Testis (tissue), 2 donors: Measurements from ENCODE around the gene ENDOV.

Source experiments
- POLR2A ChIP-seq: fragments of 450-650 bp; IDR thresholded peaks from one replicate; pipeline ENCODE4 v1.6.1; 2017; ENCODE audit warnings: antibody characterized with exemption, mild to moderate bottlenecking, moderate library complexity
- TF ChIP-seq, protein P1 (sequence below), 3 experiments: fragments of 450-650 bp in 2 of 3; fragments of 200-600 bp in 1 of 3; sonication (generic) in 1 of 3; IDR thresholded peaks; one replicate each; pipeline ENCODE4 v1.5.1; 2016 to 2019; ENCODE audit warnings: antibody characterized with exemption in 3 of 3, mild to moderate bottlenecking in 2 of 3, moderate library complexity in 1 of 3

DNA sequence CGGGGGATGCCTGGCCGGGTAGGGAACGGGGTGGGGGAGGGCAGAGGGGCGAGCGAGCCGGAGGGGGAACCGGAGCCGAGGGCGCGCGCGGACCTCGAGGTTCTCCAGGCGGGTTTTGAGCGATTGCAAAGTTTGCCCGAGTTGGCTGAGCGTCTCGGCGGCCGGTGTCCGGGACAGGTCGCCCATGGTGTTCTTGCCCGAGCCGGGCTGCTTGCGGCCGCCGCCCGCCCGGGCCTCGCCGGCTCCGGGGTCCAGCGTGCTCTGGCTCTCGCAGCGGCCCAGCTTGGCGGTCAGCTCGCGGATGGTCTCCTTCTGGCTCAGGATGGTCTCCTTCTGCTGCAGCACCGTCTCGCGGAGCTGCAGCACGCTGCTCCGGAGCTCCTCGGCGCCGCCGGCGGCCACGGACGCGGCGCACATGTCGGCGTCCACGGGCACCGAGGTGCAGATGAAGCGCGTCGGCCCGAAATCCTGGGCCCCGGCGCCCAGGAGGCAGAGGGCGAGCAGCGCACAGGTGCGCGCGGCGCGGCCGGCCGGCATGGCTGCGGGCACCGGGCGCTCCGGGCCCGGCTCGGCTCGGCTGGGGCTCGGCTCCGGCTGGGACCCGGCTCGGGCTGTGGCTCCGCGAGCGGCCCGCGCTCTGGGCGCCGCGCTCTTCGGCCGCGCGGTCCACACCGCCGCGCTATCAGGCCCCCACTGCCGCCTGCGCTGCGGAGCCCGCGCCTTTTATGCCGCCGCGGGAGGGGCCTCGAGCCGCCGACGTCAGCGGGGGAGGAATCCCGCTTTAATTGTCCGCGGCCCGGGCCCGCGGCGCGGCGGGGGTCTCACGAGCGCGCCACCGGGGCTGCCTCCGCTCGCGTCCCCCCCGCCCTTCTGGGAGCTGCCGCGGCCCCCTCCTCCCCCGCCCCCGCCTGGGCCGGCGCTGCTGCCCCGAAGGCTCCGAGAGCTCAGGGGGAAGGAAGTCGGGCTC, 61.2 kb downstream of the ENDOV start, which contains the start of gene NPTX1:
- TF ChIP-seq, protein P1, sequence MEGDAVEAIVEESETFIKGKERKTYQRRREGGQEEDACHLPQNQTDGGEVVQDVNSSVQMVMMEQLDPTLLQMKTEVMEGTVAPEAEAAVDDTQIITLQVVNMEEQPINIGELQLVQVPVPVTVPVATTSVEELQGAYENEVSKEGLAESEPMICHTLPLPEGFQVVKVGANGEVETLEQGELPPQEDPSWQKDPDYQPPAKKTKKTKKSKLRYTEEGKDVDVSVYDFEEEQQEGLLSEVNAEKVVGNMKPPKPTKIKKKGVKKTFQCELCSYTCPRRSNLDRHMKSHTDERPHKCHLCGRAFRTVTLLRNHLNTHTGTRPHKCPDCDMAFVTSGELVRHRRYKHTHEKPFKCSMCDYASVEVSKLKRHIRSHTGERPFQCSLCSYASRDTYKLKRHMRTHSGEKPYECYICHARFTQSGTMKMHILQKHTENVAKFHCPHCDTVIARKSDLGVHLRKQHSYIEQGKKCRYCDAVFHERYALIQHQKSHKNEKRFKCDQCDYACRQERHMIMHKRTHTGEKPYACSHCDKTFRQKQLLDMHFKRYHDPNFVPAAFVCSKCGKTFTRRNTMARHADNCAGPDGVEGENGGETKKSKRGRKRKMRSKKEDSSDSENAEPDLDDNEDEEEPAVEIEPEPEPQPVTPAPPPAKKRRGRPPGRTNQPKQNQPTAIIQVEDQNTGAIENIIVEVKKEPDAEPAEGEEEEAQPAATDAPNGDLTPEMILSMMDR (IDR thresholded peaks at IDR 0.05) = no peak
- TF ChIP-seq POLR2A = no peak
